GM11168 (cell line): ENCODE measurements around the gene TOR4A.
"Not testable (repeated sequence)": the region's sequence is repeated elsewhere in the genome, so short reads cannot be mapped to it uniquely, and the experiment has no call there.

Source experiments
- in situ Hi-C: fragments of 300-500 bp; cut with MboI; formaldehyde crosslinking; loops from one replicate; pipeline ENCODE4 v1.12.0; 2022; ENCODE audit warnings: low sequenced_read_pairs; ENCODE audit not compliant: unreplicated experiment

The TOR4A gene

GRCh38 chr9:137251490-137252268 is 25.8 kb upstream of the TOR4A start:
- in situ Hi-C loops = no loop called here

- in situ Hi-C loops = no loop called here
Measured at GRCh38 chr9:137252555-137253506, 24.7 kb upstream of the TOR4A start.

- in situ Hi-C loops = no loop called here
Measured at GRCh38 chr9:137253717-137254623, 23.6 kb upstream of the TOR4A start.

- in situ Hi-C loops = no loop called here
Measured at GRCh38 chr9:137254624-137255447, 22.7 kb upstream of the TOR4A start, which contains the start of gene NELFB. TSS of gene NELFB (plus strand) at chr9:137255327.

- in situ Hi-C loops = no loop called here
Measured at GRCh38 chr9:137255448-137256114, 21.9 kb upstream of the TOR4A start.

GRCh38 chr9:137256362-137256761 is 21.2 kb upstream of the TOR4A start:
- in situ Hi-C loops = no loop called here

- in situ Hi-C loops = no loop called here
Measured at GRCh38 chr9:137256856-137257255, 20.7 kb upstream of the TOR4A start.

- in situ Hi-C loops = not testable (repeated sequence)
Measured at GRCh38 chr9:137262173-137262908, 15.2 kb upstream of the TOR4A start.

- in situ Hi-C loops = no loop called here
Measured at GRCh38 chr9:137262909-137263285, 14.6 kb upstream of the TOR4A start.

- in situ Hi-C loops = no loop called here
Measured at GRCh38 chr9:137263506-137263905, 14.0 kb upstream of the TOR4A start.

- in situ Hi-C loops = no loop called here
Measured at GRCh38 chr9:137264067-137264466, 13.5 kb upstream of the TOR4A start.

- in situ Hi-C loops = no loop called here
Measured at GRCh38 chr9:137265496-137266161, 11.9 kb upstream of the TOR4A start.

GRCh38 chr9:137266162-137266527 is 11.4 kb upstream of the TOR4A start:
- in situ Hi-C loops = no loop called here

- in situ Hi-C loops = no loop called here
Measured at GRCh38 chr9:137266585-137267453, 10.7 kb upstream of the TOR4A start.

GRCh38 chr9:137267933-137268355 is 9.6 kb upstream of the TOR4A start:
- in situ Hi-C loops = no loop called here

- in situ Hi-C loops = no loop called here
Measured at GRCh38 chr9:137268538-137269201, 8.9 kb upstream of the TOR4A start.
